ENCODE results near the gene ATP5F1B.

DNA sequence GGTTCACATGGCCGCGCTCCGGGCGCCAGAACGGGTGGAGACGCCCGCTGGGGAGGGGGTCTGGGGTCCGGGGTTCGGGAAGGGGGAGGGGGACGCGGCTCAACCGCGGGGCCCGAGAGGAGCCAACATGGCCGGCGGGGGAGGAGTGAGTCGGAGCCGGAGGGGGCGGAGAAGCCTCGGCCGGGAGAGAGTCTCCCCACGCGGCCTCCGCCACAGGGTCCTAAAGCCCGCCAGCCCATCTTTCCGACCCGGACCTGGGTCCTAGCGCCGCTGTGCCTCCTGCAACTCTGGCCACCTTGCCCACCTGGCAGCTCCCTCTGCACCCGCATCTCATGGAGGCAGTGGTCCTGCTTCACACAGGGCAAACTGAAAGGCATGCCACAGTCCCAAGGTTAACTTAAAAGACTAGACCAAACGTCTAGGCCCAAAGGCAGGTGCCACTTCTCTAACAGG lies 15.6 kb downstream of the ATP5F1B start, which contains the start of gene BAZ2A:
- TF ChIP-seq, protein P1, sequence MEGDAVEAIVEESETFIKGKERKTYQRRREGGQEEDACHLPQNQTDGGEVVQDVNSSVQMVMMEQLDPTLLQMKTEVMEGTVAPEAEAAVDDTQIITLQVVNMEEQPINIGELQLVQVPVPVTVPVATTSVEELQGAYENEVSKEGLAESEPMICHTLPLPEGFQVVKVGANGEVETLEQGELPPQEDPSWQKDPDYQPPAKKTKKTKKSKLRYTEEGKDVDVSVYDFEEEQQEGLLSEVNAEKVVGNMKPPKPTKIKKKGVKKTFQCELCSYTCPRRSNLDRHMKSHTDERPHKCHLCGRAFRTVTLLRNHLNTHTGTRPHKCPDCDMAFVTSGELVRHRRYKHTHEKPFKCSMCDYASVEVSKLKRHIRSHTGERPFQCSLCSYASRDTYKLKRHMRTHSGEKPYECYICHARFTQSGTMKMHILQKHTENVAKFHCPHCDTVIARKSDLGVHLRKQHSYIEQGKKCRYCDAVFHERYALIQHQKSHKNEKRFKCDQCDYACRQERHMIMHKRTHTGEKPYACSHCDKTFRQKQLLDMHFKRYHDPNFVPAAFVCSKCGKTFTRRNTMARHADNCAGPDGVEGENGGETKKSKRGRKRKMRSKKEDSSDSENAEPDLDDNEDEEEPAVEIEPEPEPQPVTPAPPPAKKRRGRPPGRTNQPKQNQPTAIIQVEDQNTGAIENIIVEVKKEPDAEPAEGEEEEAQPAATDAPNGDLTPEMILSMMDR (IDR thresholded peaks at IDR 0.05), result no peak
- TF ChIP-seq POLR2A (IDR thresholded peaks at IDR 0.05), result no peak

Data from lower leg skin (tissue), 3 donors.